Upper lobe of left lung (tissue), 6 donors: ENCODE measurements around the gene CD82. TPM values are rescaled to one million over a fixed set of nuclear protein-coding genes. Genes with fewer than 3 reads are reported as not detected.

ENCODE experiments used
- ATAC-seq, 2 donors: fragments of 200-7000 bp; cut with Tn5 transposase; one replicate each; pipeline ENCODE4 v1.9.1; 2022; ENCODE audit warnings: mild to moderate bottlenecking in 2 of 2, moderate library complexity in 2 of 2; ENCODE audit not compliant: low FRiP score in 2 of 2
- DNase-seq, 2 donors: peaks; one replicate each; pipeline ENCODE4 v3.0.0-alpha.2; 2019 to 2020
- H3K27ac ChIP-seq, 4 donors: fragments of 200-600 bp; sonication (generic); one replicate each; pipeline ENCODE4 v1.5.1; 2016 to 2019
- H3K27me3 ChIP-seq, 4 donors: fragments of 200-600 bp; sonication (generic); one replicate each; pipeline ENCODE4 v1.5.1; 2017 to 2019
- H3K36me3 ChIP-seq, 4 donors: fragments of 200-600 bp; sonication (generic); one replicate each; pipeline ENCODE4 v1.5.1; 2016 to 2019
- H3K4me1 ChIP-seq, 4 donors: fragments of 200-600 bp; sonication (generic); one replicate each; pipeline ENCODE4 v1.5.1; 2018 to 2019
- H3K4me3 ChIP-seq, 4 donors: fragments of 200-600 bp; sonication (generic); one replicate each; pipeline ENCODE4 v1.5.1; 2017 to 2019; ENCODE audit warnings: mild to moderate bottlenecking in 2 of 4, moderate library complexity in 1 of 4
- H3K9me3 ChIP-seq, 4 donors: fragments of 200-600 bp; sonication (generic); one replicate each; pipeline ENCODE4 v1.5.1; 2018 to 2019
- EP300 ChIP-seq, 4 donors: sonication (generic); formaldehyde crosslinking; IDR thresholded peaks; one replicate each; pipeline ENCODE4 v1.5.1; 2017; ENCODE audit warnings: antibody characterized with exemption in 4 of 4, control low read depth in 2 of 4
- POLR2A ChIP-seq, 4 donors: fragments of 450-650 bp; IDR thresholded peaks; one replicate each; pipeline ENCODE4 v1.5.1; 2016 to 2017; ENCODE audit warnings: antibody characterized with exemption in 4 of 4, mild to moderate bottlenecking in 2 of 4
- POLR2AphosphoS5 ChIP-seq, 2 donors: sonication (generic); formaldehyde crosslinking; IDR thresholded peaks; one replicate each; pipeline ENCODE4 v1.5.1; 2017; ENCODE audit warnings: antibody characterized with exemption in 2 of 2
- WGBS, 2 donors: methylation state at CpG; one replicate each; pipeline ENCODE4 v1.1.5; 2017 to 2018; 5-methylcytosine and 5-hydroxymethylcytosine counted together
- total RNA-seq, 6 donors: library from RNA; depleted of rRNA in 4 of 6; stranded (reverse); fragments of >200 nt in 4 of 6; gene quantifications; one replicate each; pipeline versions ENCODE4 v1.1.0 to v1.2.1, GENCODE V29; 2016 to 2021
- TF ChIP-seq, protein P1 (sequence below), 6 experiments: fragments of 450-650 bp in 4 of 6; fragments of 200-600 bp in 2 of 6; sonication (generic) in 2 of 6; IDR thresholded peaks; one replicate each; pipeline ENCODE4 v1.5.1; 2016 to 2019; ENCODE audit warnings: antibody characterized with exemption in 6 of 6
- donor health status: DM: no; HTN: no; CAD: no; lungs with moderate emphysema.
- donor health status: DM: no; HTN: yes; CAD: no; lungs with severe emphysema.

CD82 gene
- total RNA-seq, 6 donors from 2014 or later, result 29.8 to 148 (median 69.9) TPM

DNA sequence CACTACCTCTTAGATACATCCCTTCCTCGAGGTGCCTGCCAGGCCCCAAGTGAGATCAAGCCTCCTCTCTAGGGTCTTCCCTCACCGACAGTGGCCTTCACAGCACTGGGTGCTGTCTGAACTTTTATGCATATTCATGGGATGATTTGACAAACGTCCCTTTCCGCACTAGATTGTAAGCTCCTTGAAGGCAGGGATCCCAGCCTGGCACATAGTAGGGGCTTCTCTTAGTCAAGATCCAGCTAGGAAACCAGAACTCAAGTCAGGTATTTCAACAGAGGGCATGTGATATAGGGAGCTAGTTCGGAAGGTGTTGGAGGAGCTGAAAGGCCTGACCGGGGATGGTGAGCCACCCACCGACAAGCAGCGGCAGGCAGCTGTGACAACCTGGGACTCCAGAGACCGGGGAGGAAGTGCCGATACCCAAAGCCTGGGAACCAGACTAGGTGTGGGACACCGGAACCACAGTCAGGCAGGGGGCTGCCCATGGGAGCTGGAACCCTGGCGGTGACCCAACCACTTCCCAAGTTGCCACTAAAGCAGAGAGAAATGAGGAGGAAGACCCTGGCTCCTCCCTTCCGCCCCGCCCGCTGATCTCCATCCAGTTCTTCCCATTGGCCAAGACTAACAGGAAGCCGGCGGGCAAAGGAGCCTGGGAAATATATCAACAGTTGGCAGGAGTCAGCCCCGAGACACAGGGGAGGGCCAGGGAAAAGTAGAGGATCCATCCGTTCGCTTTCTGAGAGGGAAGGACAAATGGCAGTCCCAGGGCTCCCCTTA, 39.8 kb upstream of the CD82 start:
- TF ChIP-seq, protein P1, sequence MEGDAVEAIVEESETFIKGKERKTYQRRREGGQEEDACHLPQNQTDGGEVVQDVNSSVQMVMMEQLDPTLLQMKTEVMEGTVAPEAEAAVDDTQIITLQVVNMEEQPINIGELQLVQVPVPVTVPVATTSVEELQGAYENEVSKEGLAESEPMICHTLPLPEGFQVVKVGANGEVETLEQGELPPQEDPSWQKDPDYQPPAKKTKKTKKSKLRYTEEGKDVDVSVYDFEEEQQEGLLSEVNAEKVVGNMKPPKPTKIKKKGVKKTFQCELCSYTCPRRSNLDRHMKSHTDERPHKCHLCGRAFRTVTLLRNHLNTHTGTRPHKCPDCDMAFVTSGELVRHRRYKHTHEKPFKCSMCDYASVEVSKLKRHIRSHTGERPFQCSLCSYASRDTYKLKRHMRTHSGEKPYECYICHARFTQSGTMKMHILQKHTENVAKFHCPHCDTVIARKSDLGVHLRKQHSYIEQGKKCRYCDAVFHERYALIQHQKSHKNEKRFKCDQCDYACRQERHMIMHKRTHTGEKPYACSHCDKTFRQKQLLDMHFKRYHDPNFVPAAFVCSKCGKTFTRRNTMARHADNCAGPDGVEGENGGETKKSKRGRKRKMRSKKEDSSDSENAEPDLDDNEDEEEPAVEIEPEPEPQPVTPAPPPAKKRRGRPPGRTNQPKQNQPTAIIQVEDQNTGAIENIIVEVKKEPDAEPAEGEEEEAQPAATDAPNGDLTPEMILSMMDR (IDR thresholded peaks at IDR 0.05), result no peak
- TF ChIP-seq POLR2A (IDR thresholded peaks at IDR 0.05) (no peak), POLR2AphosphoS5 (IDR thresholded peaks at IDR 0.05) (no peak), EP300 (IDR thresholded peaks at IDR 0.05) (no peak)
- peaks cover 0 to 7% (median 2%) of the 10 kb centered on the region in 4 donors for H3K4me1 ChIP-seq
- DNase-seq, result no peak
- H3K36me3 ChIP-seq, result no peaks in the 10 kb centered on the region
- no peak overlapping the region for H3K4me3 ChIP-seq
- H3K9me3 ChIP-seq, result no peaks in the 10 kb centered on the region
- no peaks in the 10 kb centered on the region for H3K27me3 ChIP-seq
- H3K27ac ChIP-seq, result no peak overlapping the region
- 83 to 90% methylated on average over 19 to 20 of the region's 20 CpGs for WGBS, 2 donors
- no peak for ATAC-seq

DNA sequence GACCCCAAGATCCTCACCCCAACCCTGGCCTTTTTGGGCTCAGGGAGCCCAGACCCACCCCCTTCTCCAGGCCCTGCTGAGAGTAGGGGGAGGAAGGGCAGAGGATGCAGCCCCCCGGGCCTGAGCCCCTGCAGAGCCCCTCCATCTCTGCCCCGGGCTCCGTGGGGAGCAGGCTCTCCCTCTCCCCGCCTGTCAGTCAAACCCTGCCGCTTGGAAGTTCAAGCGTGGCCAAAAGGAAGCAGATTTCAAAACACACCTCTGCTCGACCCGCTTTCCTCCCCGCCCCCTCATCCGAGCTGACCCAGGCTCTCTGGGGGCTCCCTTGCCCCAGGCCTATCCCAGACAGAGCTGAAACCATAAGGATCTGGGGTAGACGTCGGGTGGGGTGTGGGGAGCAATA, 39.0 kb upstream of the CD82 start:
- H3K4me3 ChIP-seq, result no peak overlapping the region
- DNase-seq, result no peak
- peaks cover 0 to 7% (median 2%) of the 10 kb centered on the region in 4 donors for H3K4me1 ChIP-seq
- WGBS, 2 donors, result 47% methylated on average over 12 of the region's 12 CpGs; no CpG with 5 or more reads in 1 of the 2 donors
- no peaks in the 10 kb centered on the region for H3K36me3 ChIP-seq
- no peaks in the 10 kb centered on the region for H3K27me3 ChIP-seq
- TF ChIP-seq POLR2A (IDR thresholded peaks at IDR 0.05) (no peak), EP300 (IDR thresholded peaks at IDR 0.05) (no peak)
- H3K27ac ChIP-seq, result no peak overlapping the region
- ATAC-seq, result no peak
- no peaks in the 10 kb centered on the region for H3K9me3 ChIP-seq

GRCh38 chr11:44527476-44527875, 38.0 kb upstream of the CD82 start:
- DNase-seq (no peak), ATAC-seq (no peak)
- no peak overlapping the region for H3K27ac ChIP-seq
- peaks cover 0 to 7% (median 2%) of the 10 kb centered on the region in 4 donors for H3K4me1 ChIP-seq
- H3K4me3 ChIP-seq, result no peak overlapping the region
- 72 to 82% methylated on average over 10 of the region's 10 CpGs for WGBS, 2 donors
- TF ChIP-seq POLR2AphosphoS5 (IDR thresholded peaks at IDR 0.05), result no peak
- no peak for TF ChIP-seq POLR2A (IDR thresholded peaks at IDR 0.05)
- TF ChIP-seq, protein P1 (IDR thresholded peaks at IDR 0.05), result no peak
- TF ChIP-seq EP300 (IDR thresholded peaks at IDR 0.05), result no peak
- no peaks in the 10 kb centered on the region for H3K36me3 ChIP-seq
- H3K27me3 ChIP-seq, result no peaks in the 10 kb centered on the region
- no peaks in the 10 kb centered on the region for H3K9me3 ChIP-seq

- TF ChIP-seq, protein P1 (IDR thresholded peaks at IDR 0.05), result no peak
- TF ChIP-seq EP300 (IDR thresholded peaks at IDR 0.05), result no peak
- no peak for TF ChIP-seq POLR2A (IDR thresholded peaks at IDR 0.05)
- TF ChIP-seq POLR2AphosphoS5 (IDR thresholded peaks at IDR 0.05), result no peak
- 79 to 81% methylated on average over 3 to 8 of the region's 8 CpGs for WGBS, 2 donors
- DNase-seq (no peak), ATAC-seq (no peak)
- H3K36me3 ChIP-seq, result no peaks in the 10 kb centered on the region
- H3K4me3 ChIP-seq, result no peak overlapping the region
- H3K27me3 ChIP-seq, result no peaks in the 10 kb centered on the region
- no peaks in the 10 kb centered on the region for H3K9me3 ChIP-seq
- H3K27ac ChIP-seq, result no peak overlapping the region
- peaks cover 0 to 7% (median 2%) of the 10 kb centered on the region in 4 donors for H3K4me1 ChIP-seq
Observed at GRCh38 chr11:44528103-44528502, 37.4 kb upstream of the CD82 start.

GRCh38 chr11:44528581-44528980, 36.9 kb upstream of the CD82 start:
- Histone ChIP-seq H3K4me3 (no peak overlapping the region), H3K27me3 (no peaks in the 10 kb centered on the region), H3K27ac (no peak overlapping the region), H3K4me1 (peaks cover 0 to 7% (median 2%) of the 10 kb centered on the region in 4 donors), H3K36me3 (no peaks in the 10 kb centered on the region), H3K9me3 (no peaks in the 10 kb centered on the region)
- WGBS, 2 donors, result 90 to 93% methylated on average over 2 of the region's 2 CpGs
- ATAC-seq (no peak), DNase-seq (no peak)
- TF ChIP-seq POLR2A (IDR thresholded peaks at IDR 0.05) (no peak), POLR2AphosphoS5 (IDR thresholded peaks at IDR 0.05) (no peak)
- TF ChIP-seq, protein P1 (IDR thresholded peaks at IDR 0.05), result no peak
